B cell (primary cell): ENCODE data around the gene CDH13. TPM values are rescaled to one million over a fixed set of nuclear protein-coding genes. Genes with fewer than 3 reads are reported as not detected.

Experiments
- ATAC-seq: fragments of 200-7000 bp; cut with Tn5 transposase; one replicate; pipeline ENCODE4 v1.10.0; 2021; ENCODE audit warnings: low read depth, mild to moderate bottlenecking, moderate number of reproducible peaks, moderate library complexity
- CTCF ChIA-PET: fragments of 350-600 bp; sonication (Branson Sonifier 250); formaldehyde crosslinking; loops from one replicate; lab custom pipeline; 2021; ENCODE audit warnings: antibody characterized with exemption, inconsistent platforms; lab: Charles Lee
- POLR2A ChIA-PET: fragments of 350-600 bp; sonication (Branson Sonifier 250); formaldehyde crosslinking; loops from one replicate; lab custom pipeline; 2021; ENCODE audit warnings: antibody characterized with exemption; lab: Charles Lee
- DNase-seq: peaks from one replicate; pipeline ENCODE4 v3.0.0; 2013
- H2AFZ ChIP-seq: 2 replicates; pipeline ENCODE4 v1.6.1; 2012; ENCODE audit warnings: mild to moderate bottlenecking, low read depth, low read length; ENCODE audit not compliant: insufficient read depth, poor library complexity, severe bottlenecking
- H3K27ac ChIP-seq, 2 donors: 1 replicate in 1 of 2; 2 replicates in 1 of 2; pipeline ENCODE4 v1.5.1; 2012 to 2013; ENCODE audit warnings: low read length in 2 of 2, mild to moderate bottlenecking in 2 of 2, moderate library complexity in 1 of 2
- H3K27me3 ChIP-seq, 4 experiments: fragments of 200-600 bp in 1 of 4; sonication (generic) in 1 of 4; replicated peaks in 1 of 4; 1 replicate in 2 of 4; 2 replicates in 2 of 4; pipeline versions ENCODE4 v1.6.1 to v1.7.0; 2013 to 2016; ENCODE audit warnings: low read length in 3 of 4, mild to moderate bottlenecking in 2 of 4, mixed read lengths in 1 of 4, moderate library complexity in 1 of 4; ENCODE audit not compliant: insufficient read depth in 4 of 4, control insufficient read depth in 3 of 4; ENCODE audit errors: control extremely low read depth in 1 of 4
- H3K36me3 ChIP-seq, 2 experiments: replicated peaks in 1 of 2; 1 replicate in 1 of 2; 2 replicates in 1 of 2; pipeline versions ENCODE4 v1.6.1 to v1.7.1; 2013; ENCODE audit warnings: low read length in 1 of 2; ENCODE audit not compliant: insufficient read depth in 2 of 2, control insufficient read depth in 1 of 2; ENCODE audit errors: control extremely low read depth in 1 of 2, extremely low read depth in 1 of 2
- H3K4me1 ChIP-seq, 2 donors: fragments of 200-600 bp in 1 of 2; sonication (generic) in 1 of 2; 1 replicate in 1 of 2; 2 replicates in 1 of 2; pipeline versions ENCODE4 v1.5.1 to v1.6.1; 2013 to 2017; ENCODE audit warnings: low read length in 2 of 2; ENCODE audit not compliant: control insufficient read depth in 2 of 2, insufficient read depth in 2 of 2
- H3K4me2 ChIP-seq: replicated peaks from 2 replicates; pipeline ENCODE3; 2012; ENCODE audit warnings: mild to moderate bottlenecking, low read depth, low read length; ENCODE audit not compliant: poor library complexity, severe bottlenecking
- H3K4me3 ChIP-seq, 5 experiments: fragments of 200-600 bp in 1 of 5; sonication (generic) in 1 of 5; 1 replicate in 3 of 5; 2 replicates in 2 of 5; pipeline versions ENCODE4 v1.5.1 to v1.7.0; 2011 to 2016; ENCODE audit warnings: low read length in 4 of 5, mild to moderate bottlenecking in 4 of 5, low read depth in 2 of 5, control low read depth in 1 of 5, moderate library complexity in 1 of 5; ENCODE audit not compliant: insufficient read depth in 1 of 5; ENCODE audit errors: control extremely low read depth in 1 of 5, extremely low read depth in 1 of 5
- H3K79me2 ChIP-seq: fragments of 200-600 bp; sonication (generic); one replicate; pipeline ENCODE4 v1.6.0; 2016; ENCODE audit warnings: low read length; ENCODE audit not compliant: control insufficient read depth, insufficient read depth
- H3K9ac ChIP-seq: fragments of 200-600 bp; sonication (generic); 2 replicates; pipeline ENCODE4 v1.6.1; 2017; ENCODE audit warnings: mild to moderate bottlenecking, low read length, moderate library complexity
- H3K9me3 ChIP-seq, 3 donors: one replicate each; pipeline versions ENCODE4 v1.6.1 to v1.7.1; 2013; ENCODE audit warnings: low read length in 2 of 3; ENCODE audit not compliant: control insufficient read depth in 2 of 3, insufficient read depth in 1 of 3; ENCODE audit errors: control extremely low read depth in 1 of 3
- H4K20me1 ChIP-seq: 2 replicates; pipeline ENCODE4 v1.6.0; 2012; ENCODE audit warnings: mild to moderate bottlenecking, low read length; ENCODE audit not compliant: insufficient read depth, control insufficient read depth, poor library complexity, severe bottlenecking
- H3K27ac Mint-ChIP-seq: one replicate; pipeline ENCODE4 v1.8.0; 2021; ENCODE audit warnings: mixed read lengths
- H3K27me3 Mint-ChIP-seq: one replicate; pipeline ENCODE4 v1.8.0; 2021; ENCODE audit warnings: mixed read lengths
- H3K4me1 Mint-ChIP-seq: one replicate; pipeline ENCODE4 v1.8.0; 2021; ENCODE audit warnings: mixed read lengths
- H3K4me3 Mint-ChIP-seq: one replicate; pipeline ENCODE4 v1.8.0; 2021; ENCODE audit warnings: mixed read lengths
- H3K9me3 Mint-ChIP-seq: one replicate; pipeline ENCODE4 v1.8.0; 2022; ENCODE audit warnings: mixed read lengths; ENCODE audit not compliant: insufficient read depth
- EZH2 ChIP-seq: IDR thresholded peaks from 2 replicates; pipeline ENCODE4 v1.6.1; 2012; ENCODE audit warnings: borderline replicate concordance, low read depth, mild to moderate bottlenecking, moderate library complexity, low read length; ENCODE audit not compliant: insufficient read depth, poor library complexity, severe bottlenecking
- WGBS: methylation state at CpG from one replicate; pipeline ENCODE4 v1.1.5; 2013; ENCODE audit warnings: missing lambda C conversion rate; ENCODE audit not compliant: insufficient coverage; 5-methylcytosine and 5-hydroxymethylcytosine counted together
- intact Hi-C: fragments of 100-400 bp; cut with micrococcal nuclease; formaldehyde crosslinking; loops from one replicate; pipeline ENCODE4 v1.10.0; 2022
- polyA plus RNA-seq: library from polyadenylated mRNA; depleted of rRNA; stranded (reverse); fragments of >200 nt; gene quantifications from 2 replicates; pipeline ENCODE4 v1.2.3, GENCODE V29; 2012
- total RNA-seq, 2 donors: library from RNA; stranded (reverse); fragments of 120-200 nt in 1 of 2; gene quantifications; 1 replicate in 1 of 2; 2 replicates in 1 of 2; pipeline versions ENCODE4 v1.2.3 to v1.2.4, GENCODE V29; 2013 to 2022
- TF ChIP-seq, protein P1 (sequence below): fragments of 200-600 bp; IDR thresholded peaks from one replicate; pipeline ENCODE4 v1.8.0; 2022; ENCODE audit warnings: antibody characterized with exemption, mild to moderate bottlenecking

CDH13 gene
- total and polyA plus RNA-seq, 2 donors (not counting 1 experiment from before 2014, with no cell fraction given): not detected

DNA sequence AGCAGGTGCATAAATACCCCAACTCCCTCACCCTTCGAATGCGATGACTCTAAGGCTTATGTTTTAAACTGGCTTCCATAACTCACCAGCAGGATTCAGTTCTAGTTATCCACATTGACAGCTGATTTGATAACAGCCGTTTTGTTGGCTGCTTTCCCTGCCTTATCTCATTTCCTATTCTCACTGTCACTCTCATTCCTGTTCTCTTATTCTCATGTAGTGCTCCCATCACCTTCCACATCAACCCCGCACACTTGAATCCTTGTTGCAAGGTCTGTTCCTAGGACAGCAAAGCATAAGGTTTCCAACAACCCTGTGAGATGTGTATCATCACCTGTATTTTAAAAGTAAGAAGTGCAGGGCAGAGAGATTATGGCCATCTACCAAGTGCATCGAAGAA, 344.4 kb downstream of the CDH13 start:
- Mint-ChIP-seq H3K27me3 (no peaks in the 10 kb centered on the region), H3K4me3 (no peak overlapping the region), H3K9me3 (no peaks in the 10 kb centered on the region), H3K27ac (no peak overlapping the region), H3K4me1 (no peaks in the 10 kb centered on the region)
- CTCF ChIA-PET: no interaction called here
- WGBS: 77% methylated on average over 3 of the region's 5 CpGs
- Histone ChIP-seq H2AFZ (no peak overlapping the region), H3K4me2 (no peak overlapping the region), H3K27ac (no peak overlapping the region), H3K36me3 (no peaks in the 10 kb centered on the region), H4K20me1 (no peaks in the 10 kb centered on the region), H3K79me2 (no peaks in the 10 kb centered on the region), H3K9ac (no peak overlapping the region), H3K4me1 (no peaks in the 10 kb centered on the region), H3K9me3 (no peaks in the 10 kb centered on the region), H3K4me3 (no peak overlapping the region), H3K27me3 (no peaks in the 10 kb centered on the region)
- DNase-seq (no peak), ATAC-seq (no peak)
- TF ChIP-seq, protein P1, sequence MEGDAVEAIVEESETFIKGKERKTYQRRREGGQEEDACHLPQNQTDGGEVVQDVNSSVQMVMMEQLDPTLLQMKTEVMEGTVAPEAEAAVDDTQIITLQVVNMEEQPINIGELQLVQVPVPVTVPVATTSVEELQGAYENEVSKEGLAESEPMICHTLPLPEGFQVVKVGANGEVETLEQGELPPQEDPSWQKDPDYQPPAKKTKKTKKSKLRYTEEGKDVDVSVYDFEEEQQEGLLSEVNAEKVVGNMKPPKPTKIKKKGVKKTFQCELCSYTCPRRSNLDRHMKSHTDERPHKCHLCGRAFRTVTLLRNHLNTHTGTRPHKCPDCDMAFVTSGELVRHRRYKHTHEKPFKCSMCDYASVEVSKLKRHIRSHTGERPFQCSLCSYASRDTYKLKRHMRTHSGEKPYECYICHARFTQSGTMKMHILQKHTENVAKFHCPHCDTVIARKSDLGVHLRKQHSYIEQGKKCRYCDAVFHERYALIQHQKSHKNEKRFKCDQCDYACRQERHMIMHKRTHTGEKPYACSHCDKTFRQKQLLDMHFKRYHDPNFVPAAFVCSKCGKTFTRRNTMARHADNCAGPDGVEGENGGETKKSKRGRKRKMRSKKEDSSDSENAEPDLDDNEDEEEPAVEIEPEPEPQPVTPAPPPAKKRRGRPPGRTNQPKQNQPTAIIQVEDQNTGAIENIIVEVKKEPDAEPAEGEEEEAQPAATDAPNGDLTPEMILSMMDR: no peak
- TF ChIP-seq EZH2: no peak
- intact Hi-C loops: no loop called here
- POLR2A ChIA-PET: no interaction called here

DNA sequence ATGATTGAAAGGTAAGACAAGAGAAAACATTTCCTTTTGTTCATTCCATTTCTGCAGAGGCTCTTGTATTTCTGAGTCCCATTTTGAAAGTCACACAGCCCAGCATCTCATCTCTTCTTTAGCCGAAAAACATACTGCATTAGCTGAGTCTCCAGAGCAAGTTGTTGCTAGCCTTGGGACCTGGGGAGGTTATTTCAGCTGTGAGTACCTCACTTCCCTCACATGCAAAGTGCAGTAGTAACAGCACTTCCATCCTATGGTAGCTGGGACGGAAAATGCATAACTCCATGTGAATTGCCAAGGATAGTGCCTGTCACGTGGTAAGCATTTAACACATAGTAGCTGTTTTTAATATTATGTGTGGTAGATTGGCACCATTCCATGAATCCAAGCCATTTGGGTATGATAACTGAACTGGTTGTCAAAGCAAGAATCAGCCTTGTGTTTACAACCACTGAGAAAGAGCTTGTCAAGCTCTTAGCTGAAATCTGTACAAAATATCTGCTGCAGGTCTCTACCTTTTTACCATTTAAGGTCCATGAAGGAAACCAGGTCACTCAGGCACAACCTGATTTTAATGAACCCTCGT, 345.7 kb downstream of the CDH13 start:
- TF ChIP-seq, protein P1: no peak
- no peak for TF ChIP-seq EZH2
- H3K27me3 ChIP-seq: no peaks in the 10 kb centered on the region
- H3K4me3 ChIP-seq: no peak overlapping the region
- no peak overlapping the region for H3K27ac ChIP-seq
- ATAC-seq: no peak
- H3K36me3 ChIP-seq: no peaks in the 10 kb centered on the region
- WGBS: 100% methylated on average over 1 of the region's 4 CpGs
- Mint-ChIP-seq H3K4me1 (no peaks in the 10 kb centered on the region), H3K27me3 (no peaks in the 10 kb centered on the region), H3K4me3 (no peak overlapping the region), H3K27ac (no peak overlapping the region), H3K9me3 (peaks cover 2% of the 10 kb centered on the region)
- H2AFZ ChIP-seq: no peak overlapping the region
- no peak overlapping the region for H3K9ac ChIP-seq
- DNase-seq: no peak
- ChIA-PET CTCF (no interaction called here), POLR2A (no interaction called here)
- H3K79me2 ChIP-seq: no peaks in the 10 kb centered on the region
- no peak overlapping the region for H3K4me2 ChIP-seq
- peaks cover 0 to 3% (median 0%) of the 10 kb centered on the region in 3 donors for H3K9me3 ChIP-seq
- H3K4me1 ChIP-seq: no peaks in the 10 kb centered on the region
- intact Hi-C loops: no loop called here
- no peaks in the 10 kb centered on the region for H4K20me1 ChIP-seq
